GM12875 (cell line): ENCODE measurements around the gene HRC.

Source experiments
- H3K4me3 ChIP-seq: one replicate; pipeline ENCODE4 v1.5.1; 2011; ENCODE audit warnings: low read depth, low read length, control low read depth
- TF ChIP-seq, protein P1 (sequence below): IDR thresholded peaks from 2 replicates; pipeline ENCODE4 v1.5.1; 2011; ENCODE audit warnings: low read depth, mild to moderate bottlenecking, control low read depth, inconsistent platforms, low read length, moderate library complexity, borderline replicate concordance; ENCODE audit not compliant: insufficient read depth

HRC gene

DNA sequence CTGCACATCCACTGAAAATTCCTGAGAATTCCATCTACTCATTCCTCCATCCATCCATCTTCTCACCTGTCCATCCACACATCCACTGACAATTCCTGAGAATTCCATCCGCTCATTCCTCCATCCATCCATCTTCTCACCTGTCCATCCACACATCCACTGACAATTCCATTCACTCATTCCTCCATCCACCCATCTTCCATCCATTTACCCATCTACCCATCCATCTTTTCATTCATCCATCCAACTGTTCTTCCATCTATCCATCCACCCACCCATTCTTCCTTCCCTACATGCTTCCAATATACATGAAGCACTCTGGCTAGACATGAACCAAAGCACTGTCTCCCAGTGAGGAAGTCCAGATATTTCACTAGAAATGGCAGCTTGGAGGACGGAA is 18.0 kb upstream of the HRC start:
- H3K4me3 ChIP-seq = no peak overlapping the region
- TF ChIP-seq, protein P1, sequence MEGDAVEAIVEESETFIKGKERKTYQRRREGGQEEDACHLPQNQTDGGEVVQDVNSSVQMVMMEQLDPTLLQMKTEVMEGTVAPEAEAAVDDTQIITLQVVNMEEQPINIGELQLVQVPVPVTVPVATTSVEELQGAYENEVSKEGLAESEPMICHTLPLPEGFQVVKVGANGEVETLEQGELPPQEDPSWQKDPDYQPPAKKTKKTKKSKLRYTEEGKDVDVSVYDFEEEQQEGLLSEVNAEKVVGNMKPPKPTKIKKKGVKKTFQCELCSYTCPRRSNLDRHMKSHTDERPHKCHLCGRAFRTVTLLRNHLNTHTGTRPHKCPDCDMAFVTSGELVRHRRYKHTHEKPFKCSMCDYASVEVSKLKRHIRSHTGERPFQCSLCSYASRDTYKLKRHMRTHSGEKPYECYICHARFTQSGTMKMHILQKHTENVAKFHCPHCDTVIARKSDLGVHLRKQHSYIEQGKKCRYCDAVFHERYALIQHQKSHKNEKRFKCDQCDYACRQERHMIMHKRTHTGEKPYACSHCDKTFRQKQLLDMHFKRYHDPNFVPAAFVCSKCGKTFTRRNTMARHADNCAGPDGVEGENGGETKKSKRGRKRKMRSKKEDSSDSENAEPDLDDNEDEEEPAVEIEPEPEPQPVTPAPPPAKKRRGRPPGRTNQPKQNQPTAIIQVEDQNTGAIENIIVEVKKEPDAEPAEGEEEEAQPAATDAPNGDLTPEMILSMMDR = no peak

DNA sequence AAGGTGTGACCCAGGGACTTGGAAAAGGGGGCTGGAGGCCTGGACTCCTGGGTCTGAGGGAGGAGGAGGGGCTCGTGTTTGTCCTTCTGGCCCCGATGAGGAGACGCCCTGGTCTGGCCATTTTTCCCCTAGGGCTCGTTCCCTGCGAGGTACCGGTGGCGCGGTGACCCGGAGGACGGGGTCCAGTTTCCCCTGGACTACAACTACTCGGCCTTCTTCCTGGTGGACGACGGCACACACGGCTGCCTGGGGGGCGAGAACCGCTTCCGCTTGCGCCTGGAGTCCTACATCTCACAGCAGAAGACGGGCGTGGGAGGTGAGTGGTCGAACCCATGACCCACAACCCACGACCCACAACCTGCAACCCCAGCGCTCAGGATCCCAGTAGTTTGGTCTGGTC is 13.2 kb upstream of the HRC start:
- no peak overlapping the region for H3K4me3 ChIP-seq
- TF ChIP-seq, protein P1 = no peak

DNA sequence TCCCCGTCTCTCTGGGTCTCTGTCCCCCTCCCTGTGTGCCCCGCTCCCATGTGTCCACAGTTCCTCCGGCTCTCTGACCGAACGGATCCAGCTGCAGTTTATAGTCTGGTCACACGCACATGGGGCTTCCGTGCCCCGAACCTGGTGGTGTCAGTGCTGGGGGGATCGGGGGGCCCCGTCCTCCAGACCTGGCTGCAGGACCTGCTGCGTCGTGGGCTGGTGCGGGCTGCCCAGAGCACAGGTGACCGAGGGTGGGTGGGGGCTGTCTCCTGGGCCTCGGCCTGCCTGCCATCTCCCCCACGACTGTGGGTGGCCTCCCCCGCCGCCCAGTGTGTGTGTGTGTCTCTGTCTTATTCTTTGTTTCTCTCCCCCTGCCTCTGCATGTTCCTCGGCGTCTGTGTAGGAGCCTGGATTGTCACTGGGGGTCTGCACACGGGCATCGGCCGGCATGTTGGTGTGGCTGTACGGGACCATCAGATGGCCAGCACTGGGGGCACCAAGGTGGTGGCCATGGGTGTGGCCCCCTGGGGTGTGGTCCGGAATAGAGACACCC is 12.7 kb upstream of the HRC start:
- TF ChIP-seq, protein P1 = no peak
- no peak overlapping the region for H3K4me3 ChIP-seq

DNA sequence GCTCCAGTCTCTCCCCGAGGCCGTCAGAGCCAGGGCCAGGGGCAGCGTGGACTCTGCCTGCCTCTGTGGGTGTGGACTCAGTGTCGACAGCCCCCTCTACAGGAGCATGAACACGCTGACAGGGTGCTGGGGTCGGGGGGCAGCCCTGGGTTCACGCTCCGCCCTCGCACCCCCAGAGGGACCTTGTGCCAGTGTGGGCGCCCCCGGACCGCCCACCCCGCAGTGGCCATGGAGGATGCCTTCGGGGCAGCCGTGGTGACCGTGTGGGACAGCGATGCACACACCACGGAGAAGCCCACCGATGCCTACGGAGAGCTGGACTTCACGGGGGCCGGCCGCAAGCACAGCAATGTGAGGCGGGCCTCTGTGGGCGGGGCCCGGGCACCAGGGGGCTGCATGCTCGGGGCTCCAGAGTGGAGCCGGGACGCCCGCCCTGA is 10.7 kb upstream of the HRC start:
- H3K4me3 ChIP-seq = no peak overlapping the region
- TF ChIP-seq, protein P1 = no peak

DNA sequence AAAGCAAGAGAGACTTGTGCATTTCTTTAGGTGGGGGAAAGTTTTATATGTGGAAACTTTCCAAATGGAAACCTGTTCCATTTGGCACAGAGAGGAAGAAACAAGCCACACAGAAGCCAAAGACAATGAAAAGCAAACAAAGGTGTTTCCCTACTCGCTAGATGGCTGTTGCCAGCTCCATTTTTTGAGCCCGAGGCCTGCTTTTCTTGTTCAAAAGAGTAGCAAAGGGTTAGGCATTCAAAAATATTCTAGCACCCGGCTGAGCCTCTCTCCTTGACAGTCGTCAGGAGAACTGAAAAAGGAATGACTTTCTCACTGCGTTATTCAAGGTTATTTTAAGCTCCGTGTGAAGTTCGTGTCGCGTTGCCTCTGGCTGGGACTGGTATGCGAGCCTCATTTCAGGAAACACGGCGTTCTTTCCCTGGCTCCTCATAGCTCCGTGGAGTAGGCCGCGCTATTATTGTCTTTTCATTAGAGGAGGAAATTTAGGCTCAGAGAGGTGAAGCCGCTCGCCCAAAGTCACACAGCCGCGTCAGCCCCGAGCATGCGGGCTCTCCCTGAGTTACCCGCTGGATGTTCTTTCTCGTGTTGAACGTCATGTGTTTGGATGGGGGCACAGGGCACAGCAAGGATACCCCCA is 10.0 kb upstream of the HRC start:
- no peak overlapping the region for H3K4me3 ChIP-seq
- TF ChIP-seq, protein P1 = no peak

DNA sequence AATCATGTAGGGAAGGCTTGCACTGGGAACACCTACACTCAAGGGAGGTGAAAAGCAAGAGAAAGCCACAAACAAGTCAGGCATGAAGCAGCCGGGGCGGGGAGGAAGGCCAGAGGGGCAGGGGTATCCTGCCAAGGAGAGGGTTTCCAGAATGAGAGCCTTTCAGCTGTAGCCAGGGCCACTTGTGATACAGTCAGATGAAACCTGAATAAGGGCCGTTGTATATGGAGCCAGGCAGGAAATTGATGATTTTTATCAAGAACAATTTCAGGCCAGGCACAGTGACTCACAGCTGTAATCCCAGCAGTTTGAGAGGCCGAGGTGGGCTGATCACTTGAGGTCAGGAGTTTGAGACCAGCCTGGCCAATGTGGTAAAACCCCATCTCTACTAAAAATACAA is 6.8 kb upstream of the HRC start:
- TF ChIP-seq, protein P1 = no peak
- H3K4me3 ChIP-seq = no peak overlapping the region
